Heart left ventricle (tissue), 13 donors: ENCODE results near the gene RAI1.

Experiments
- POLR2A ChIP-seq, 2 donors: fragments of 450-650 bp; IDR thresholded peaks; one replicate each; pipeline ENCODE4 v1.6.1; 2017; ENCODE audit warnings: antibody characterized with exemption in 2 of 2, mild to moderate bottlenecking in 2 of 2, moderate library complexity in 2 of 2
- TF ChIP-seq, protein P1 (sequence below), 12 donors: fragments of 200-600 bp; sonication (generic) in 4 of 12; IDR thresholded peaks; one replicate each; pipeline versions ENCODE4 v1.5.0 to v1.8.0; 2018 to 2022; ENCODE audit warnings: antibody characterized with exemption in 12 of 12, mild to moderate bottlenecking in 5 of 12
- donor health status: ischemic (EF 13 %, LVEDD 7.1; RV severe dilation, severe dysfunction).
- donor health status: DM: no; HTN: yes; CAD: no.
- donor health status: DM: no; HTN: no; CAD: no.
- donor health status: ischemic (EF 25% LVEDD 6.9; RV normal size, moderate dysfunction).
- donor health status: ischemic (EF 25% LVEDD 5.7; RV mildly dilated, moderate dysfunction).
- donor health status: ischemic (EF 35%, LVEDD 5.7; RV mildly dilated, moderate dysfunction).
- donor health status: nonischemic (EF 11% LVEDD 7.7; RV severe dilation, severe dysfunction).
- donor health status: DM: yes; HTN: yes; CAD: no.
- donor health status: PGD.
- donor health status: ischemic (EF 29% LVEDD 5.4; RV normal size, mild dysfunction).
- donor health status: nonischemic (EF 23%, LVEDD 6.1; RV moderate dilation, normal function).

DNA sequence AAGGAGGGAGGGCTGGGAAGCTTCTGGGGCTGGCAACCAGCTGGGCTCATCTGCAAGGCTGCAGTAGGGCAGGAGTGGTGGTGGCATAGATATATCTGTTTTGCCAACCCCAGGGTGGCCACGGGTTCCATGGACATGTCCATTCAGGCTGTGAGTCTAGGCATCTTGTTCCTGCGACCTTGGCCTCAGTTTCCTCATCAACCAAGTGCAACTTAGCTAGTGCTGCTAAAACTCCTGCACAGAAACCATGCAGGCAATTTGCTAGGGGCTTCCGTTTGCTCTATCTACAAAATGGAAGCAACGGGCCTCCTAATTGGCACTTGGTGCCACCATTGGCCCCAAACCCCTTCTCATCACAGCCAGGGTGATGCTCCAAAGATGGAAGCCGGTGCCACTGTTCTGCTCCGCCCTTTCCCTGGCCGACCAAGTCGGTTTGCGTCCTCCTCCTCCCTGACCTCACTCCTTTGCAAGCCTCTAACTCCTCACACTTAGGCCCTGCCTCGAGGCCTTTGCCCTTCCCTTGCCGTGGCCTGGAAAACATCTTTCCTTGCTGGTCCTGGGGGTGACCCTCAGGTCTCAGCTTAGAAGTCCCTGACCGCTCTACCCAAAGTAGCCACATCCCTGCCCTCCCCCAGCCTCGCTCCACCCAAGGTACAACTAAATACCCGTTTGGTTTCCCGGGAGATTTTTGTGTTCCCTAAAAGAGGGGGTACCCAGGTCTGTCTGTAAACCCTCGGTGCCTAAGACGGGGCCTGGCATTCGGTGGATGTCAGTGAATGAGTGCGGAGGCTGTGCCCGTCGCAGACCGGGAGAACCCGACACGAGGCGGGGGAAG is 154.4 kb downstream of the RAI1 start:
- TF ChIP-seq, protein P1, sequence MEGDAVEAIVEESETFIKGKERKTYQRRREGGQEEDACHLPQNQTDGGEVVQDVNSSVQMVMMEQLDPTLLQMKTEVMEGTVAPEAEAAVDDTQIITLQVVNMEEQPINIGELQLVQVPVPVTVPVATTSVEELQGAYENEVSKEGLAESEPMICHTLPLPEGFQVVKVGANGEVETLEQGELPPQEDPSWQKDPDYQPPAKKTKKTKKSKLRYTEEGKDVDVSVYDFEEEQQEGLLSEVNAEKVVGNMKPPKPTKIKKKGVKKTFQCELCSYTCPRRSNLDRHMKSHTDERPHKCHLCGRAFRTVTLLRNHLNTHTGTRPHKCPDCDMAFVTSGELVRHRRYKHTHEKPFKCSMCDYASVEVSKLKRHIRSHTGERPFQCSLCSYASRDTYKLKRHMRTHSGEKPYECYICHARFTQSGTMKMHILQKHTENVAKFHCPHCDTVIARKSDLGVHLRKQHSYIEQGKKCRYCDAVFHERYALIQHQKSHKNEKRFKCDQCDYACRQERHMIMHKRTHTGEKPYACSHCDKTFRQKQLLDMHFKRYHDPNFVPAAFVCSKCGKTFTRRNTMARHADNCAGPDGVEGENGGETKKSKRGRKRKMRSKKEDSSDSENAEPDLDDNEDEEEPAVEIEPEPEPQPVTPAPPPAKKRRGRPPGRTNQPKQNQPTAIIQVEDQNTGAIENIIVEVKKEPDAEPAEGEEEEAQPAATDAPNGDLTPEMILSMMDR (IDR thresholded peaks at IDR 0.05), result no peak
- no peak for TF ChIP-seq POLR2A (IDR thresholded peaks at IDR 0.05)
